ENCODE measurements around the gene GATAD2A. TPM values are rescaled to one million over a fixed set of nuclear protein-coding genes. Genes with fewer than 3 reads are reported as not detected.

GATAD2A gene
- total and polyA plus RNA-seq, 2 of the 8 experiments (the other 6 are each of a cell fraction or from before 2014, with no cell fraction given) = 38.4 to 205 TPM

- Histone ChIP-seq H3K4me2 (ENCODE audit: insufficient read depth in 1 of 2, low read depth in 2 of 2, low read length in 2 of 2) (no peak overlapping the region), H3K23ac (ENCODE audit: insufficient read length) (no peak overlapping the region), H3K27me3 (replicated peaks in 1 of 4; ENCODE audit: control insufficient read depth in 3 of 4, extremely low read depth in 1 of 4, insufficient read depth in 3 of 4, low read length in 3 of 4) (no peaks in the 10 kb centered on the region), H3K27ac (ENCODE audit: low read depth, low read length) (no peak overlapping the region; the same call in 1 of the 2 replicates), H2AFZ (ENCODE audit: low read length) (no peak overlapping the region), H3K4me3 (ENCODE audit: extremely low read depth in 1 of 4, insufficient read depth in 2 of 4, low read depth in 3 of 4, low read length in 4 of 4) (no peak overlapping the region), H3K9ac (replicated peaks in 1 of 4; ENCODE audit: extremely low read depth in 1 of 4, low read depth in 3 of 4, low read length in 3 of 4) (no peak overlapping the region), H3K18ac (ENCODE audit: extremely low read depth, low read length) (no peak overlapping the region), H3K14ac (ENCODE audit: insufficient read length) (no peak overlapping the region), H4K91ac (replicated peaks; ENCODE audit: insufficient read length, low read length) (no peak overlapping the region), H2BK5ac (ENCODE audit: low read depth, low read length) (no peak overlapping the region; the same call in 1 of the 2 replicates), H4K5ac (ENCODE audit: insufficient read length, low read depth, low read length) (no peak overlapping the region), H2BK12ac (ENCODE audit: low read depth, low read length) (no peak overlapping the region), H3K79me1 (ENCODE audit: low read depth, low read length) (peaks cover 35% of the 10 kb centered on the region), H3K36me3 (ENCODE audit: control insufficient read depth in 2 of 4, insufficient read depth in 4 of 4, low read length in 3 of 4) (no peaks in the 10 kb centered on the region), H3K4me1 (replicated peaks in 1 of 4; ENCODE audit: control insufficient read depth in 3 of 4, insufficient read depth in 4 of 4, low read length in 3 of 4) (peaks cover 0 to 3% (median 0%) of the 10 kb centered on the region in 4 experiments; a peak in 3 of 7 replicates), H4K20me1 (replicated peaks in 1 of 2; ENCODE audit: control insufficient read depth in 1 of 2, insufficient read depth in 2 of 2, low read length in 2 of 2) (peaks cover 22 to 37% of the 10 kb centered on the region in 2 experiments), H2BK15ac (ENCODE audit: low read length) (no peak overlapping the region), H2BK20ac (ENCODE audit: low read length) (no peak overlapping the region), H3K79me2 (ENCODE audit: control insufficient read depth in 1 of 2, insufficient read depth in 2 of 2, low read length in 2 of 2) (peaks cover 24 to 98% of the 10 kb centered on the region in 2 experiments), H3K9me3 (ENCODE audit: insufficient read depth in 2 of 2, low read depth in 1 of 2, low read length in 1 of 2) (no peaks in the 10 kb centered on the region), H2BK120ac (replicated peaks; ENCODE audit: low read depth, low read length) (no peak overlapping the region), H2AK5ac (ENCODE audit: low read depth, low read length) (no peak overlapping the region), H3K4ac (replicated peaks; ENCODE audit: insufficient read length, low read depth, low read length) (no peak overlapping the region), H3K56ac (replicated peaks; ENCODE audit: insufficient read length, low read depth, low read length) (no peak overlapping the region), H3K23me2 (ENCODE audit: low read depth, low read length) (no peaks in the 10 kb centered on the region; the same call in 1 of the 2 replicates), H4K8ac (ENCODE audit: extremely low read depth, insufficient read depth, low read length) (peak overlapping the region; percentile 79; the same call in 1 of the 2 replicates)
- 89% methylated on average over 10 of the region's 10 CpGs; no CpG with 5 or more reads in 1 of the 2 experiments for WGBS, 2 experiments (ENCODE audit: extremely low coverage in 1 of 2, insufficient coverage in 1 of 2, insufficient read length in 1 of 2, insufficient replicate concordance in 2 of 2, low coverage in 1 of 2, low lambda C conversion rate in 2 of 2, missing lambda C conversion rate in 1 of 2)
- DNase-seq (ENCODE audit: low read depth in 1 of 2, low spot score in 2 of 2) (no peak), FAIRE-seq (no peak)
- TF ChIP-seq HDAC6 (IDR thresholded peaks at IDR 0.05; ENCODE audit: low read depth, low read length) = no peak
- TF ChIP-seq SIN3A (conservative IDR thresholded peaks at IDR 0.05 in 1 of 2, IDR thresholded peaks at IDR 0.05 in 1 of 2; ENCODE audit: low read depth in 1 of 2, low read length in 2 of 2) = no peak
- no peak for TF ChIP-seq CTCF (IDR thresholded peaks at IDR 0.05; ENCODE audit: control extremely low read depth in 1 of 3, insufficient read depth in 1 of 3, low read depth in 1 of 3, low read length in 3 of 3)
- TF ChIP-seq HDAC2 (IDR thresholded peaks at IDR 0.05; ENCODE audit: borderline replicate concordance in 1 of 2, low read depth in 2 of 2, low read length in 2 of 2) = no peak
- TF ChIP-seq KDM4A (IDR thresholded peaks at IDR 0.05; ENCODE audit: low read depth, low read length, severe bottlenecking) = no peak
- POLR2A ChIA-PET (ENCODE audit: partially characterized antibody) = interaction anchor here (0.6 to 1.4 kb wide), 2 partner anchors 10 to 16 kb away, joined by 3 read pairs; no protein-coding TSS in a partner anchor
- CTCF ChIA-PET (ENCODE audit: partially characterized antibody) = interaction anchor here (1.0 to 1.4 kb wide), 3 partner anchors 10 to 69 kb away, joined by 3 to 4 read pairs (median 3); no protein-coding TSS in a partner anchor
Measured at GRCh38 chr19:19436137-19436691, 30.7 kb downstream of the GATAD2A start.

All from H1 (cell line).